Spleen (tissue), 11 donors: Measurements from ENCODE around the gene YTHDF1. TPM values are rescaled to one million over a fixed set of nuclear protein-coding genes. Genes with fewer than 3 reads are reported as not detected.
A peak's percentile ranks its signal among the peaks of the same experiment; 100 is the strongest.

Experiments
- DNase-seq: peaks from one replicate; pipeline ENCODE4 v3.0.0-alpha.2; 2020
- H3K27ac ChIP-seq, 8 donors: fragments of 200-600 bp; sonication (generic) in 7 of 8; 1 replicate in 4 of 8; 2 replicates in 4 of 8; pipeline versions ENCODE4 v1.5.0 to v1.8.0; 2016 to 2021; ENCODE audit warnings: inconsistent platforms in 4 of 8, mild to moderate bottlenecking in 4 of 8, moderate library complexity in 1 of 8
- H3K27me3 ChIP-seq, 7 donors: fragments of 200-600 bp; sonication (generic) in 6 of 7; replicated peaks in 1 of 7; 1 replicate in 4 of 7; 2 replicates in 3 of 7; pipeline versions ENCODE4 v1.5.0 to v1.8.0; 2016 to 2021; ENCODE audit warnings: inconsistent platforms in 3 of 7, mild to moderate bottlenecking in 1 of 7
- H3K36me3 ChIP-seq, 6 donors: fragments of 200-600 bp; sonication (generic) in 5 of 6; 1 replicate in 4 of 6; 2 replicates in 2 of 6; pipeline versions ENCODE4 v1.5.0 to v1.8.0; 2016 to 2021; ENCODE audit warnings: inconsistent platforms in 2 of 6
- H3K4me1 ChIP-seq, 6 donors: fragments of 200-600 bp; sonication (generic) in 5 of 6; 1 replicate in 3 of 6; 2 replicates in 3 of 6; pipeline versions ENCODE4 v1.5.0 to v1.8.0; 2016 to 2021; ENCODE audit warnings: inconsistent platforms in 3 of 6
- H3K4me3 ChIP-seq, 8 donors: fragments of 200-600 bp; sonication (generic) in 7 of 8; 1 replicate in 4 of 8; 2 replicates in 4 of 8; pipeline versions ENCODE4 v1.5.0 to v1.8.0; 2016 to 2021; ENCODE audit warnings: inconsistent platforms in 4 of 8, mild to moderate bottlenecking in 4 of 8, moderate library complexity in 2 of 8
- H3K9me3 ChIP-seq, 8 donors: fragments of 200-600 bp; sonication (generic) in 7 of 8; 1 replicate in 4 of 8; 2 replicates in 4 of 8; pipeline versions ENCODE4 v1.5.0 to v1.8.0; 2016 to 2021; ENCODE audit warnings: inconsistent platforms in 4 of 8
- POLR2A ChIP-seq, 3 donors: fragments of 450-650 bp; IDR thresholded peaks; one replicate each; pipeline ENCODE4 v1.5.1; 2017; ENCODE audit warnings: antibody characterized with exemption in 3 of 3, mild to moderate bottlenecking in 1 of 3
- POLR2AphosphoS5 ChIP-seq, 3 donors: sonication (generic); formaldehyde crosslinking; IDR thresholded peaks; one replicate each; pipeline ENCODE4 v1.5.1; 2017; ENCODE audit warnings: antibody characterized with exemption in 3 of 3
- WGBS, 5 donors: extraction: QIAGEN DNeasy Blood & Tissue Kit in 3 of 5; methylation state at CpG; one replicate each; pipeline versions ENCODE4 v1.1.5 to v1.1.7; 2013 to 2018; 5-methylcytosine and 5-hydroxymethylcytosine counted together
- intact Hi-C: fragments of 100-400 bp; cut with DNase I; formaldehyde crosslinking; loops from one replicate; pipeline ENCODE4 v1.15.0; 2023; ENCODE audit warnings: low total_unique reads
- microRNA-seq, 3 donors: library from miRNA; unstranded; fragments of <30 nt; microRNA quantifications; one replicate each; pipeline versions ENCODE4 to v1.1.0, GENCODE V29; 2019 to 2020
- polyA plus RNA-seq, 3 donors: library from polyadenylated mRNA; stranded (reverse); fragments of 200-250 nt; gene quantifications; one replicate each; pipeline ENCODE4 v1.2.1, GENCODE V29; 2013
- small RNA-seq, 4 donors: library from RNA; depleted of rRNA; stranded (forward); fragments of <200 nt; gene quantifications; one replicate each; pipeline ENCODE3, GENCODE V24; 2016
- total RNA-seq, 7 donors: library from RNA; depleted of rRNA in 3 of 7; stranded (reverse); fragments of >200 nt in 3 of 7; fragmentation: NEBNext Ultra II Directional in 4 of 7; extraction: Animal tissue kit (Norgen Biotek cat#: 25700) in 4 of 7; gene quantifications; one replicate each; pipeline versions ENCODE4 v1.1.0 to v1.2.1, GENCODE V29; 2016 to 2021
- TF ChIP-seq, protein P1 (sequence below), 11 experiments: fragments of 200-600 bp in 7 of 11; fragments of 450-650 bp in 4 of 11; sonication (generic) in 4 of 11; IDR thresholded peaks in 8 of 11; conservative IDR thresholded peaks in 3 of 11; 1 replicate in 7 of 11; 2 replicates in 4 of 11; pipeline versions ENCODE4 v1.4.0 to v1.8.0; 2016 to 2021; ENCODE audit warnings: antibody characterized with exemption in 11 of 11, inconsistent platforms in 4 of 11, mild to moderate bottlenecking in 1 of 11
- donor health status: healthy with polysubstance abuse.
- donor health status: DM: no; HTN: no; CAD: no; lungs with moderate emphysema.
- donor health status: DM: no; HTN: no; CAD: no.
- donor health status: Bipolar disorder and iron deficiency.
- donor health status: healthy.
- donor health status: DM: no; HTN: no; CAD: no.
- donor health status: DM: yes; HTN: yes; CAD: no.

YTHDF1 gene
- total and polyA plus RNA-seq, 10 donors: 18.8 to 41.6 (median 33.0) TPM

DNA sequence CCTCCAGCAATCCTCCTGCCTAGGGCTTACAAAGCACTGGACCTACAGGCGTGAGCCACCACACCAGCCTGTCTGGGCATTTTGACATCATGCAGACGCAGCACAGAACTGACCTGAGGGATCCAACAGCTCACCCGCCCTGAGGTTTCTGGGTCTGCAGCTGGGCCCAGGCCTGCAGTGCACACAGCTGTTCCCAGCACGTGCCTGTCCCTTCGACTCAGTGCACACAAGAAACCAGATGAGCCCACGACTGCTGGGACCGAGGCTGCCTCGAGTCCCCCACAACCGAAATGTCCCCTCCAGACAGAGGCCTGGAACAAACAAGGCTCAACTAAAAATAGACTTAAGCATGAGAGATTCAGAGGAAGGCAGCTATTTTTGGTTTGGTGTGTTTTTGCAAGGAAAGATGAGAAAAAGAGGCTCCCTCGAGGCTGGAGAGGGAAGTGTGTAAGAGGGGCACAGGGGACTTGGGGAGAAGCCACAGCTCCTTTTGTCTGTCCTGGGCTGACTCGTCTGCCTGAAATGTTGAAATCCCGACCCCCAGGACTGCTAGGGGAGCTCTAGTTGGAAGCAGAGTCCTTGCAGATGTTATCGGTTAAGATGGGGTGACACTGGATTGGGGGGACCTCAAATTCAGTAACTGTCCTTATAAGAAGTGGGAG is 66.3 kb downstream of the YTHDF1 start:
- TF ChIP-seq, protein P1, sequence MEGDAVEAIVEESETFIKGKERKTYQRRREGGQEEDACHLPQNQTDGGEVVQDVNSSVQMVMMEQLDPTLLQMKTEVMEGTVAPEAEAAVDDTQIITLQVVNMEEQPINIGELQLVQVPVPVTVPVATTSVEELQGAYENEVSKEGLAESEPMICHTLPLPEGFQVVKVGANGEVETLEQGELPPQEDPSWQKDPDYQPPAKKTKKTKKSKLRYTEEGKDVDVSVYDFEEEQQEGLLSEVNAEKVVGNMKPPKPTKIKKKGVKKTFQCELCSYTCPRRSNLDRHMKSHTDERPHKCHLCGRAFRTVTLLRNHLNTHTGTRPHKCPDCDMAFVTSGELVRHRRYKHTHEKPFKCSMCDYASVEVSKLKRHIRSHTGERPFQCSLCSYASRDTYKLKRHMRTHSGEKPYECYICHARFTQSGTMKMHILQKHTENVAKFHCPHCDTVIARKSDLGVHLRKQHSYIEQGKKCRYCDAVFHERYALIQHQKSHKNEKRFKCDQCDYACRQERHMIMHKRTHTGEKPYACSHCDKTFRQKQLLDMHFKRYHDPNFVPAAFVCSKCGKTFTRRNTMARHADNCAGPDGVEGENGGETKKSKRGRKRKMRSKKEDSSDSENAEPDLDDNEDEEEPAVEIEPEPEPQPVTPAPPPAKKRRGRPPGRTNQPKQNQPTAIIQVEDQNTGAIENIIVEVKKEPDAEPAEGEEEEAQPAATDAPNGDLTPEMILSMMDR (IDR thresholded peaks at IDR 0.05 in 8 of 11, conservative IDR thresholded peaks at IDR 0.05 in 3 of 11): no peak
- TF ChIP-seq POLR2A (IDR thresholded peaks at IDR 0.05): no peak
- no peak for TF ChIP-seq POLR2AphosphoS5 (IDR thresholded peaks at IDR 0.05)
- WGBS, 5 donors: 41 to 55% (median 44%) methylated on average over 10 to 13 of the region's 13 CpGs
- Histone ChIP-seq H3K36me3 (no peaks in the 10 kb centered on the region), H3K4me1 (no peaks in the 10 kb centered on the region), H3K27me3 (peaks cover 0 to 79% (median 42%) of the 10 kb centered on the region in 7 donors), H3K27ac (no peak overlapping the region), H3K9me3 (peaks cover 0 to 24% (median 19%) of the 10 kb centered on the region in 8 donors), H3K4me3 (no peak overlapping the region)
- DNase-seq: peak; percentile 10
- intact Hi-C loops: no loop called here

- intact Hi-C loops: no loop called here
- peak; percentile 59 for DNase-seq
- Histone ChIP-seq H3K4me3 (no peak overlapping the region), H3K4me1 (no peaks in the 10 kb centered on the region), H3K9me3 (peaks cover 0 to 24% (median 19%) of the 10 kb centered on the region in 8 donors), H3K36me3 (no peaks in the 10 kb centered on the region), H3K27ac (no peak overlapping the region), H3K27me3 (peaks cover 0 to 71% (median 42%) of the 10 kb centered on the region in 7 donors)
- 74 to 93% (median 85%) methylated on average over 9 to 11 of the region's 11 CpGs for WGBS, 5 donors
- TF ChIP-seq POLR2A (IDR thresholded peaks at IDR 0.05) (no peak), POLR2AphosphoS5 (IDR thresholded peaks at IDR 0.05) (no peak)
- TF ChIP-seq, protein P1 (IDR thresholded peaks at IDR 0.05 in 8 of 11, conservative IDR thresholded peaks at IDR 0.05 in 3 of 11): no peak
Observed at GRCh38 chr20:63148696-63149095, 67.2 kb downstream of the YTHDF1 start.

- WGBS, 5 donors: 67 to 80% (median 71%) methylated on average over 2 of the region's 2 CpGs
- no peak for DNase-seq
- H3K36me3 ChIP-seq: no peaks in the 10 kb centered on the region
- intact Hi-C loops: no loop called here
- H3K27ac ChIP-seq: no peak overlapping the region
- H3K4me3 ChIP-seq: no peak overlapping the region
- no peaks in the 10 kb centered on the region for H3K4me1 ChIP-seq
- H3K9me3 ChIP-seq: peaks cover 0 to 24% (median 19%) of the 10 kb centered on the region in 8 donors
- no peak for TF ChIP-seq POLR2AphosphoS5 (IDR thresholded peaks at IDR 0.05)
- TF ChIP-seq, protein P1 (IDR thresholded peaks at IDR 0.05 in 8 of 11, conservative IDR thresholded peaks at IDR 0.05 in 3 of 11): no peak
- no peak for TF ChIP-seq POLR2A (IDR thresholded peaks at IDR 0.05)
- H3K27me3 ChIP-seq: peaks cover 0 to 59% (median 30%) of the 10 kb centered on the region in 7 donors
Observed at GRCh38 chr20:63147532-63147931, 68.4 kb downstream of the YTHDF1 start.

Small RNA genes within 50 kb of the gene (microRNA-seq; reads per million reads assigned to microRNA genes)
- gene MIR124-3 (0 reads per million in 3 donors), gene MIR3196 (0 reads per million in 3 donors)

Small RNA genes within 50 kb of the gene (small RNA-seq; reads per million reads assigned to genes)
- 0 reads per million in 4 donors for gene MIR124-3
- gene MIR3196: 0 reads per million in 4 donors

Other genes with a start within 250 kb of the YTHDF1 start
- not detected for gene BHLHE23, start 209.2 kb downstream of the YTHDF1 start, total RNA-seq
- gene BHLHE23, start 209.2 kb downstream of the YTHDF1 start, polyA plus RNA-seq: not detected
- gene BIRC7, start 19.8 kb upstream of the YTHDF1 start, total RNA-seq: 1 to 10 TPM in 3 of 7 donors, under 1 TPM in 2, not detected in 2; 0.40 to 1.3 (median 1.0) TPM
- gene BIRC7, start 19.8 kb upstream of the YTHDF1 start, polyA plus RNA-seq: 1 to 10 TPM; 1.1 to 2.9 (median 1.4) TPM
- not detected for gene NKAIN4, start 38.3 kb upstream of the YTHDF1 start, total RNA-seq
- under 1 TPM in 1 of 3 donors, not detected in 2; 0.09 TPM for gene NKAIN4, start 38.3 kb upstream of the YTHDF1 start, polyA plus RNA-seq
- 100 to 1,000 TPM in 3 of 7 donors, 10 to 100 TPM in 4; 51.9 to 105 (median 91.7) TPM for gene ARFGAP1, start 56.7 kb upstream of the YTHDF1 start, total RNA-seq
- 100 to 1,000 TPM in 2 of 3 donors, 10 to 100 TPM in 1; 44.4 to 165 (median 112) TPM for gene ARFGAP1, start 56.7 kb upstream of the YTHDF1 start, polyA plus RNA-seq
- 1 to 10 TPM in 2 of 7 donors, under 1 TPM in 3, not detected in 2; 0.23 to 2.1 (median 0.77) TPM for gene COL20A1, start 77.1 kb upstream of the YTHDF1 start, total RNA-seq
- under 1 TPM; 0.12 to 0.77 (median 0.43) TPM for gene COL20A1, start 77.1 kb upstream of the YTHDF1 start, polyA plus RNA-seq
- 10 to 100 TPM in 1 of 7 donors, 1 to 10 TPM in 4, under 1 TPM in 2; 0.74 to 13.8 (median 1.7) TPM for gene CHRNA4, start 145.2 kb upstream of the YTHDF1 start, total RNA-seq
- under 1 TPM in 2 of 3 donors, not detected in 1; 0.15 to 0.86 TPM for gene CHRNA4, start 145.2 kb upstream of the YTHDF1 start, polyA plus RNA-seq